NCI-H1417 (cell line): ENCODE measurements around the gene VAV1.
A peak's percentile ranks its signal among the peaks of the same experiment; 100 is the strongest.
"Not testable (repeated sequence)": the region's sequence is repeated elsewhere in the genome, so short reads cannot be mapped to it uniquely, and the experiment has no call there.

Source experiments
- DNase-seq, 3 experiments: peaks; one replicate each; lab custom pipeline; 2025; lab: John Stamatoyannopoulos, UW

Gene VAV1

GRCh38 chr19:6852001-6852400 lies 79.5 kb downstream of the VAV1 start:
- DNase-seq: no peak

GRCh38 chr19:6853868-6854267 lies 81.4 kb downstream of the VAV1 start:
- no peak for DNase-seq

GRCh38 chr19:6854758-6855157 lies 82.2 kb downstream of the VAV1 start:
- no peak for DNase-seq

GRCh38 chr19:6856749-6857372 lies 84.4 kb downstream of the VAV1 start:
- no peak for DNase-seq

- DNase-seq: no peak
These were observed 89.3 kb downstream of the VAV1 start for GRCh38 chr19:6861683-6862286.

- peak; percentile 1 to 27 (median 11) for DNase-seq
These were observed 90.2 kb downstream of the VAV1 start for GRCh38 chr19:6862673-6863078.

- no peak for DNase-seq
These were observed 91.9 kb downstream of the VAV1 start for GRCh38 chr19:6864325-6864940.

- DNase-seq: no peak
These were observed 93.3 kb downstream of the VAV1 start for GRCh38 chr19:6865849-6866248.

- no peak for DNase-seq
These were observed 94.2 kb downstream of the VAV1 start for GRCh38 chr19:6866741-6867151.

GRCh38 chr19:6868351-6868750 lies 95.8 kb downstream of the VAV1 start:
- no peak for DNase-seq

GRCh38 chr19:6869151-6869882 lies 96.8 kb downstream of the VAV1 start:
- not testable (repeated sequence) for DNase-seq

- DNase-seq: no peak
These were observed 101.4 kb downstream of the VAV1 start for GRCh38 chr19:6873708-6874431.

- DNase-seq: no peak
These were observed 102.7 kb downstream of the VAV1 start for GRCh38 chr19:6875218-6875617.

- DNase-seq: no peak
These were observed 104.2 kb downstream of the VAV1 start for GRCh38 chr19:6876748-6877147.

GRCh38 chr19:6877766-6878165 lies 105.3 kb downstream of the VAV1 start:
- DNase-seq: no peak

GRCh38 chr19:6886277-6886897 lies 113.9 kb downstream of the VAV1 start:
- DNase-seq: no peak

- DNase-seq: no peak
These were observed 114.8 kb downstream of the VAV1 start, which contains the start of gene ADGRE1 for GRCh38 chr19:6887316-6887715. TSS of gene ADGRE1 (plus strand) at chr19:6887579. CDS start at chr19:6887609, 30 bp downstream.

- DNase-seq: no peak
These were observed 116.5 kb downstream of the VAV1 start for GRCh38 chr19:6888967-6889366.

GRCh38 chr19:6890401-6890913 lies 117.9 kb downstream of the VAV1 start:
- no peak for DNase-seq

- DNase-seq: no peak
These were observed 118.4 kb downstream of the VAV1 start for GRCh38 chr19:6890938-6891337.

GRCh38 chr19:6891761-6892385 lies 119.4 kb downstream of the VAV1 start:
- DNase-seq: no peak
